Right lobe of liver (tissue), 4 donors: ENCODE data around the gene P3H2.

Experiments
- POLR2A ChIP-seq: fragments of 450-650 bp; IDR thresholded peaks from one replicate; pipeline ENCODE4 v1.6.1; 2017; ENCODE audit warnings: antibody characterized with exemption, mild to moderate bottlenecking
- TF ChIP-seq, protein P1 (sequence below), 4 donors: fragments of 200-600 bp in 3 of 4; fragments of 450-650 bp in 1 of 4; IDR thresholded peaks; one replicate each; pipeline versions ENCODE4 v1.5.1 to v1.8.0; 2016 to 2022; ENCODE audit warnings: antibody characterized with exemption in 4 of 4, mild to moderate bottlenecking in 2 of 4
- donor health status: DM: no; HTN: no; CAD: no.
- donor health status: DM: no; HTN: no; CAD: no.
- donor health status: DM: no; HTN: yes; CAD: no.

DNA sequence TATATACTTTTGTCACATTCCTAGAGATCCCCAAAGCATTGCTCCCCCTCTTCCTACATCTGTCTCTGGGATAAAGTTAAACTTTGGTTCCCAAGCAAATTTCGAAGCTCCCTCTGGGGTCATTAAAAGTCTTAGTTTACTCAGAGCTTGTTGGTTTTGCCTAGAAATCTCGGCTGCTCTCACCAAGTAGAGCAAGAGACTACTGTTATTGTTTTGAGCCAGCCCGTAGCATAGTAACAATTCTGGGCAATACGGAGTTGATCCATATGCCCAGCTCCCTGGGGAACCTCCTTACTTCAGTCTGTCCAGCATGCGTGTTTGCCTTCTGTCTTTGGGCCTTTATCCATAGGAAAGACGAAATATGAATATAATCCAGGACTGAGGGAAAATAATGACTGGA lies 10.0 kb upstream of the P3H2 start:
- TF ChIP-seq, protein P1, sequence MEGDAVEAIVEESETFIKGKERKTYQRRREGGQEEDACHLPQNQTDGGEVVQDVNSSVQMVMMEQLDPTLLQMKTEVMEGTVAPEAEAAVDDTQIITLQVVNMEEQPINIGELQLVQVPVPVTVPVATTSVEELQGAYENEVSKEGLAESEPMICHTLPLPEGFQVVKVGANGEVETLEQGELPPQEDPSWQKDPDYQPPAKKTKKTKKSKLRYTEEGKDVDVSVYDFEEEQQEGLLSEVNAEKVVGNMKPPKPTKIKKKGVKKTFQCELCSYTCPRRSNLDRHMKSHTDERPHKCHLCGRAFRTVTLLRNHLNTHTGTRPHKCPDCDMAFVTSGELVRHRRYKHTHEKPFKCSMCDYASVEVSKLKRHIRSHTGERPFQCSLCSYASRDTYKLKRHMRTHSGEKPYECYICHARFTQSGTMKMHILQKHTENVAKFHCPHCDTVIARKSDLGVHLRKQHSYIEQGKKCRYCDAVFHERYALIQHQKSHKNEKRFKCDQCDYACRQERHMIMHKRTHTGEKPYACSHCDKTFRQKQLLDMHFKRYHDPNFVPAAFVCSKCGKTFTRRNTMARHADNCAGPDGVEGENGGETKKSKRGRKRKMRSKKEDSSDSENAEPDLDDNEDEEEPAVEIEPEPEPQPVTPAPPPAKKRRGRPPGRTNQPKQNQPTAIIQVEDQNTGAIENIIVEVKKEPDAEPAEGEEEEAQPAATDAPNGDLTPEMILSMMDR (IDR thresholded peaks at IDR 0.05), result no peak
- TF ChIP-seq POLR2A, result no peak
